Activated CD8-positive, alpha-beta memory T cell treated with anti-CD3 and anti-CD28 coated beads for 4 hours (primary cell): Measurements from ENCODE around the gene FNDC3B.

Experiments
- DNase-seq, 2 donors: peaks; one replicate each; pipeline ENCODE4 v3.0.0-alpha.2; 2020; ENCODE audit warnings: low read depth in 2 of 2

Gene FNDC3B

GRCh38 chr3:172213200-172213599 lies 173.8 kb downstream of the FNDC3B start:
- no peak for DNase-seq

DNA sequence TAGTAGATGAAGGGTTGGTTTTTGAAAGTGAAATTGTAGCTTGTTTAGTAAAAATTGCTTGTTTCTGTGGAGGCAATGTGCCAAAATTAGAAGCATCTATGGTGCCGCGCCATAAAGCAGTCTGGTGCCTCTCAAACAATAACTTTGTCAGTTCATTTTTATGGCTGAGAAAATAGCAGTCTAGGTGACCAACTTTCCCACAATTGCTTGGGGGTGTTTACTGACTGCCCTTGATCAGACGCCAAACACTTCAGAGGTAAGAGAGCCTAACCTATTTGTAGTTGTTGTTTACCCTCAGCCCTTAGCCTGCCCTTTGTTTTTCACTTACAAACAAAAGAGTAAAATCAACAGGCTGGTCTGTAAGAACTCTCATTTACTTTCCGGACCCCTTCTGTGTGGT lies 174.5 kb downstream of the FNDC3B start:
- DNase-seq = no peak

- DNase-seq = no peak
Measured at GRCh38 chr3:172216267-172216666, 176.9 kb downstream of the FNDC3B start.

DNA sequence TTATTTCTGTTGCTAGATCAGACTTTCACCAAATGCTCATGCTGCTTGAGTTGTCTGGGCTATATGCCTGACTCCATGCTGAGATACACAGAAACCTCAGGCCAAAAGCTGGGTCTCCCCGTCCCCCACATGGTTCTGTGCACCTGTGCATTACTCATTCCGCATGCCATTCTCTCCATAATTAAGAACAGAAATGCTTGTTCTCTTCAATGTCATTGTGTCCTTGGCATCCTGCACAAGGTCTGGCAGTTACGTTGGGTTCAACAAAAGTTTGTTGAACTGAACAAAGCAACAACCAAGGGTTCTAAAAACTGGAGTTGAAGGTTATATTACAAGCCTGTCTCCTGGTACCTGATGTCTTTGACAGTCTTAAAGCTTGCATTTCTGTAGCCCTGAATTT lies 177.5 kb downstream of the FNDC3B start:
- DNase-seq = no peak

- no peak for DNase-seq
Measured at GRCh38 chr3:172217877-172218276, 178.5 kb downstream of the FNDC3B start.

DNA sequence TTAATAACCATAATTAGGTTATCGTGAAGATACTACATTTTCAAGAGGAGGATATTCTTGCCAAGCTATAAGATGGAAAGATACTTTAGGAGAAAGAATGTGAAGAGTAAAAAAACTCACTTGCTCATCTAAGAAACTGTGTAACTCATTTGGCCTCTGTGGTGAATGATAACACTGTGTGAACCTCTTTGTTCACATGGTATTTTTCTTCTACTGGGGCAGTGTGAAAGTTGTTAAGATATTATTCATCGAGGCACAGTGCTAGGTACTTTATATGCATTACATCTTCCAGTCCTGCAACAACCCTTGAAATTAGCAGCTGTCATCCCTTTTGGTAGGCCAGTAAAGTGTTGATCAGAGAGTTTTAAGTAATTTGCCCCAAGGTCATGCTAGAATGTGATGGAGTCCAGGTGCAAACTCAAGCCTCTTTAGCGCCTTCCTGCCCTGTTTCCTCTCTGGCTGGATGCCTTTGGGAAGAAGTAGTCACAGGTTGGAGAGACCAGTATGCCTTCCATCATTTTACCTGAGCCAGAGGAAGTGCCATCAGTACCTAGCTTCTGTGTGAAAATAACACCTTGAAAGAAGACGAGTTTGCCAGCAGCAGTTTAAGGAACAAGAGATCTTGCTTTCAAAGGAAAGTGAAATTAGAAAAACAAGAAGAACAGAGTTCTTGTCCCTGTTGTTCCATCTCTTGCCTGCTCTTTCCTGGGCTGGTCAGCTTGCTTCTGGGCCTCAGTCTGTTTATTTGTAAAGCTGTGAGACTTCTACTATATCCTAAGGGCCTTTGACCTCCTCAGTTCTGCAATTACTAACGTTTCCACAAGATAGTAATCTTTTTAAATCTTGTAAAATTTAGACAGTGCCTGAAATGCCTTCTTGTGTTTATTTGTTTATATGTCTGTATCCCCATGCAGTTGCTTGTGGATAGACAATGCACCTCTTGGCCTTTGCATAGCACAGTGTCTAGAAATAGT lies 179.3 kb downstream of the FNDC3B start:
- DNase-seq = no peak

GRCh38 chr3:172219750-172220149 lies 180.4 kb downstream of the FNDC3B start:
- DNase-seq = no peak

- no peak for DNase-seq
Measured at GRCh38 chr3:172221547-172221946, 182.2 kb downstream of the FNDC3B start.

- no peak for DNase-seq
Measured at GRCh38 chr3:172222478-172223071, 183.2 kb downstream of the FNDC3B start.

GRCh38 chr3:172223870-172224269 lies 184.5 kb downstream of the FNDC3B start:
- no peak for DNase-seq

- no peak for DNase-seq
Measured at GRCh38 chr3:172224560-172225214, 185.3 kb downstream of the FNDC3B start.

GRCh38 chr3:172225215-172225707 lies 185.9 kb downstream of the FNDC3B start:
- no peak for DNase-seq

GRCh38 chr3:172226831-172227230 lies 187.5 kb downstream of the FNDC3B start:
- DNase-seq = no peak

- DNase-seq = no peak
Measured at GRCh38 chr3:172227340-172228035, 188.1 kb downstream of the FNDC3B start.

DNA sequence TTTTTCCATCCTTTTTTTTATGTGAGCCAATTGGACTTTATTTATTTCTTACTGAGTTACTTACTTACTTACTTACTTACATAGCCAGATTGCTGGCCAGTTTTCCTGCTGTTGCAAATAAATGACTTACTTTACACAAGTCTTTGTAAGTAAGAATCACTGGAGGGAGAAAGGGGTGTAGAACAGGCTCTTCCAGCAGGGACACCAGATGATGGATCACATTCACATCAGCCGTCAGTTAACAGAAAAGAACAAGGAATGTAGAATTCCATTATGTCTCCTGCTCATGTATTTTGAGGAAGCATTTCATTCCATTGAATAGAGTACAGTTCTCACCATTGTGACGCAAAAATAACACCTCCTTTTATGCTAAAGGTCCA lies 188.6 kb downstream of the FNDC3B start:
- no peak for DNase-seq

DNA sequence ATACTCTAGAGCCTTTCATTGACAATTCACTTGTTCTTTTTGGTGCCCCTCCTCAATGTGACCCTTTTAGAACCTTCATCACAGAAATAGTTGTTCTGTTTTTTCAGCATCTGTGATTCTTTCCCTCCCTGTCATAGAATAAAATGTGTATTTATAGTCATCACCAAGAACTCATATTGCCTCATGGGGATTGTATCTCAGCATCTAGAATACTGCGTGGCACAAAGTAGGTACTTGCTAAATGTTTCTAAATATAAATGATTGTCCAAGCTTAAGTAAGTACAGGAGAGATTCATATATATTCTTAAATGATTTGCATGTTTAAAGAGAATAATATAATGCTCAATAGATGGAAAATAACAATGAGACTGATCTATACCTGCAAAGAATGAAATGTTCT lies 190.1 kb downstream of the FNDC3B start:
- no peak for DNase-seq

GRCh38 chr3:172231318-172231901 lies 192.0 kb downstream of the FNDC3B start:
- DNase-seq = no peak

GRCh38 chr3:172232579-172233212 lies 193.3 kb downstream of the FNDC3B start:
- DNase-seq = no peak

DNA sequence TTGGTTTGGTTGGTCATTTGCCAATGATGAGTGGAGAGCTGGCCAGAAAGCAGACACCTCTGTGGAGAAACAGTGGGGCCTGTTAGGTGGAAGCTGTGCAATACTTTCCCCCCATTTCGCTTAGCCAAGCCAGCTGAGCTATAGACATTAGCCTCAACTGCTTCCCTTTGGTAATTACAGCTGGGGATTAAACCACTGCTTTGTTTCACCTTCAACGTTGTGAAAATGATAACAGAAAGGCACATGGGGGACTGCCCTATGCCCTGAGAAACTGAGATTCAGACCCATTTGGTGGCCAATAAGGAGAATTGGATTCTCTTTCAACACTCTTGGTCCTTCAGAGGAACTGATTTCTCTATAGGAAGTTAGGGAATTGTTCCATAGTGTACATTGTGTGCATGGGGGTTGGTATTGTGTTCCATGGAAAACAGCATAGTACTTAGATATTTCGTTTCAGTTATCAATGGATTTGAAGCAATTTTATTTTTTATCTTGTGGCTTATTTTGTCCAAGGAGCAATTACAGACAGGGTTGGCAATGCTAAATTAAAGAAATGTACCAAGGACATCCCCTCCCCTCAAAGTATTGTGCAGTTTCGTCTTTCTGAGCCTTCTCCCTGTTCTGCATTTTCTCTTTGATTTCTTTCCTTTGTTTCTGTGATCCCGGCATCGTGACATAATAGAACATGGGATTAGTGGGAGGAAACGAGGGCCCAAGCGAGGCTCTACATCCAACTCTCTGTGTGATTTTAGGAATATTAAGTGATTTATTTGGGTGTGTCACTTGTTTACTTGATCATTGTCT lies 194.3 kb downstream of the FNDC3B start:
- DNase-seq = no peak

GRCh38 chr3:172235698-172236097 lies 196.3 kb downstream of the FNDC3B start:
- no peak for DNase-seq
